HG02840 (cell line): Measurements from ENCODE around the gene IQCE.

ENCODE experiments used
- ATAC-seq: cut with Tn5 transposase; IDR thresholded peaks from one replicate; pipeline ENCODE4 v1.9.1; 2021; ENCODE audit warnings: mild to moderate bottlenecking, moderate library complexity, moderate number of reproducible peaks; ENCODE audit not compliant: unreplicated experiment, low FRiP score

The IQCE gene

DNA sequence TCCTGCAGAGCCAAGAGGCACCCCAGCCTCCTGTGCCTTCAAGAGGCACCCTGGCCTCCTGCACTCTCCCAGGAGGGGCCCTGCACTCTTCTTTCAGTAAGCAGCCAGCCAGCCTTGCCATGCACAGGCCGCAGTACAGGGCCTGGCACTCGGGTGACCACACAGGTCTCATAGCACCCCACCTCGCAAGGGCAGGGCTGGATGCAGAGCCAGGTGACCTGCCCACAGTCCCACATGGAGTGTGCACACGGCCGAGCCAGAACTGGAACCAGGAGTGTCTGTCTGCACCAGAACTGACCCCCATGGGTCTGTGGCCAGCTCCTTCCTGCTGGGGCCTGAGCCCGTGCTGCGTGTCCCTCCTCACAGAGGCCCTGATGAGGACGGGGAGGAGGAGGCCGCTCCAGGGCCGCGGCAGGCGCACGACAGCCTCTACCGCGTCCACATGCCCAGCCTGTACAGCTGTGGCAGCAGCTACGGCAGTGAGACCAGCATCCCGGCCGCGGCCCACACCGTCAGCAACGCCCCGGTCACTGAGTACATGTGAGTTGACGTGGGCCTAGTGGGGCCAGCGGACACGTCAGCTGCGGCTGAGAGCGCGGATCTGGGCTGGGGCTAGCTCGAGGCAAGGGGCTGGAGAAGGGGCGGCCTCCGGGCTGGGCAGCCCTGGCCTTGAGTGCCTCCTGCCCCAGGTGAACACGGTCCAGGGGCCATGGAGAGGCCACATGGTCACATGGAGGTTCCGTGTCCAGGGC lies 99.3 kb downstream of the IQCE start:
- no peak for ATAC-seq

GRCh38 chr7:2658941-2659340 lies 100.2 kb downstream of the IQCE start:
- no peak for ATAC-seq

DNA sequence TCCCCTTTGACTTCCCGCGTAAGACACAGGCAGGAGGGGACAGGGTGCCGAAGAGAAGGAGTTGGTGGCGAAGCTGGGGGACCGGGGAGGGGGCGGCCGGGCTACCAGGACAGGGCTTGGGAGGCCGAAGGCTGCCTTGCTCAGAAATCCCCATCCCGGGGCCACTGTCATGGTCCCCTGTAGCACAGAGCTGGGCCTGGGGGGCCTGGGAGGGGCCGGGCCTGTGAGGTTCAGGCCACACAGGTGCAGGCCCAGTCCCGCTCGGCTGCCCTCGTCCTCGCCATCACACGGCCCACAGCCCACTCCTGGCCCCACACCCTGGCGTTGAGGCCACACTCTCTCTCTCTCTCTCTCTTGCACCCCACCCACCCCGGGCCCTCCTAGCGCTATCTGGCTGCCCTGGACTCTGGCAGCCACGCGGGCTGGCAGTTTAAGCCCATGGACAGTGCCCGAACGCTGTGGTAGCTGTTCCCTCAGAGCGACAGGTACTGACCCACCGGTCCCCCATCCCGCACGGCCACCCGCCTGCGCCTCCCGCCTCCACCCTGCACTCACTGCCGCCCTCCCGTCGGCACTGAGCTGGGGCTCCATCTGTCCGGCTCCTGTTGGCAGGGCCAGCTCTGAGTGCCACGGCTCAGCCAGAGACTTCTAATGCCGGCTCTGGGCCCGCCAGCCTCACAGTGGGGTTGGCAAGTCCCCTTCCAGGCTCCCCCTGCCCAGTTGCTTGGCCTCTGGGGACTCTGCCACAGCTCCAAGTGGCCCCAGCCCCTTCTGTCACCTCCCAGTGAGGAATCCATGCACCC lies 101.0 kb downstream of the IQCE start:
- ATAC-seq: no peak

DNA sequence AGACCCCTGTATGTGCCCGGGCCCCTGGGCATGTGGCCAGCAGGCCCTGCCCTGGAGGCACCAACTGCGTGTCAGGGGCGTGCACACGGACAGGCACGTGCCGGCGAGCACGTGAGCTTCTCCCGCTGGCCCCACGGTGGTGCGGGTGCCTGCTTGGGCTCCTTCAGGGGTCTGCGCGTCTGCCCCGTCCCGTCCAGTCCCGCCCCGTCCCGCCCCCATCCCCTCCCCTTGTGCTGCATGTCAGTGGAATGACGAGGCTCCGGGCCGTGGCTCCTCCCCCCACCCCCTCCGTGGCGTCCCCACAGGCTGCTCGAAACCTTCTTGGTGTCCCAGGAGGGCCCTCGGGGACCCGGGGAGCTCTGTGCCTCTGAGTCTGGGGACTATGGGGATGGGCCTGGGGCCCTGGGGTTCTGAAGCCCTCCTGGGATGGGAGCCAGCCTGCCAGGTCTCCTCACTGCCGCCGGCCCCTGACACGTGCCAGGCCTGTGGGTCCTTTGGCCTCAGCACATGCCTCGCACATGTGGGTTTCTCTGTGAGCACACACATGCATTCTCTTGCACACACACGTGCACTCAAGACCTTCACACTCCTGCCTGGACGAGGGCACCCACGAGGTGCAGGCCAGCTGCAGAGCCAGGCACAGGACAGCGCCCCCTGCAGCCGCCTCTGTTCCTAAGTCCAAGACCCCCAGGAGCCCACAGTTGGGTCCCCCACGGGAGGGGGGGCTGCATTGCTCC lies 101.7 kb downstream of the IQCE start:
- ATAC-seq: no peak

DNA sequence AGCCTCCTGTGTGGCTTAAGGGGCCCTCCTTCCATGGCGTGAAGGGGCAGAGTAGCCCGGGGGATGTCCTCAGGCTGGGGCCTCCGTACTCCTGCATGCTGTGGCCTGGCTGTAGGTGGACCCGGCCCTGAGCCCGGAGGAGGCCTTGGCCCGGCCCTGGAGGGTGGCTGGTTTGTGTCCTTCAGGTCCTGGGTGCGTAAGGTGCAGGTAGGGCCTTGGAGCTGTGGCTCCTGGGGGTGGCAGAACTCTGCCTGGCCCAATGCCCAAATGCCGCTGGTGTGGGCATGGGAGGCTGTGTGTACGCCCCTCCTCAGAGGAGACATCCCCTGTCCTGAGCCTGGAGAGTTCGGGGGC lies 102.3 kb downstream of the IQCE start:
- no peak for ATAC-seq

- no peak for ATAC-seq
Measured at GRCh38 chr7:2661602-2662272, 103.0 kb downstream of the IQCE start.

- no peak for ATAC-seq
Measured at GRCh38 chr7:2662273-2663120, 103.7 kb downstream of the IQCE start.

DNA sequence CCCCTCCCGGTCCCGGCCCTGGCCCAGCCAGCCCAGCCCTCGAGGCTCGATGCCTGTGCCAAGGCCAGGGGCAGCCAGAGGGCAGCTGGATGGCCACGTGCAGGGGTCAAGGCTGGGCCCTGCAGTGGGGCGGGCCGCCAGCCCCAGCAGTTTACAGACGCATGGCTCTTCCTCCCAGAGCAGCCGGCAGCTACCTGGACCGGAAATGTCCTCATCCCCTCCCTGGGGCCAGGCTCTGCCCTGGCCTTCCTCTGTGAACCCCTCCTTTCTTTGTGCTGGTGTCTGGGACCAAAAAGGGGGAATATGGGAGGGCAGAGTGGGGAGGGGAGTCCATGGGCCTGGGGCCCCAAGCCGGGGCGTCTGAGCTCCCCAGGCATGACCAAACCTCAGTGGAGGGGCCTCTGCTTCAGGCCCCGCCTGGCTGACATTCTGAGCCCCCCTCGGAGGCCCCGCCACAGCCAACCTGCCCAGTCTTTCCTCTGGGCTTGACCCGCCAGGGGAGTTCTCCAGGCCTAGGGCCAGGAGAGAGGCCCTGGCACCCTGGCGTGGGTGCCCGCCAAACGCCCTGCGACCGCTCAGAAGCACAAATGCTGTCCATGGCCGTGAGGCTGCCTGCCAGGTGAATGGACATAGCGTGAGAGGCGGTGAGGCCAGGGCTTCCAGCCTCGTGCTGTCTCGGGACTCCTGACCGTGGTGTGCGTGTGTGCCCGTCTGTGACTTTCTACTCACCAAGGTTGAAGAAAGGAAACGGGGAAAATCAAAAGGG lies 104.5 kb downstream of the IQCE start:
- ATAC-seq: no peak

GRCh38 chr7:2663960-2664359 lies 105.2 kb downstream of the IQCE start:
- no peak for ATAC-seq
